ENCODE results near the gene SLC7A5. TPM values are rescaled to one million over a fixed set of nuclear protein-coding genes. Genes with fewer than 3 reads are reported as not detected.

The SLC7A5 gene
- polyA plus RNA-seq, 1 donor from 2014 or later = 3.9 TPM

DNA sequence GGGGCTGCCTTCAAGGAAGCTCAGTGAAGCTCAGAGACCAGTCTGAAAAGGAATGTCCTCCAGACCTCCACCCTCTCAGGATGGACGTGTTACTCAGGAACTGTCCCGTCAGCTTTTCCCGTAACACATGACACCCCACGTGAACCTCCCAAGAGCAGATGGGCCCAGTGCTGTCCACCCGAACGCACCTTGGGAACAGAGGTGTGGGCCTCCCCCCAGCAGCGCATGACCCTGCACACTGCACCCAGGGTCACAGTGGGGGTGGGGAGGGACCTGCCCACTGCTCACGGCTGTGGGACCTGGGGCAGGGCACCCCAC, 21.9 kb downstream of the SLC7A5 start:
- no peak overlapping the region for H3K27ac ChIP-seq (ENCODE audit: low read length)
- H3K36me3 ChIP-seq (ENCODE audit: insufficient read depth, low read length) = no peaks in the 10 kb centered on the region
- no peak overlapping the region for H3K9ac ChIP-seq (ENCODE audit: low read length)
- H4K20me1 ChIP-seq (ENCODE audit: insufficient read depth) = no peaks in the 10 kb centered on the region
- no peaks in the 10 kb centered on the region for H3K27me3 ChIP-seq (ENCODE audit: insufficient read depth, low read depth, low read length)
- no peaks in the 10 kb centered on the region for H3K9me3 ChIP-seq (ENCODE audit: low read length)
- no peak overlapping the region for H2AFZ ChIP-seq (ENCODE audit: low read depth, low read length)
- no peak overlapping the region for H3K4me2 ChIP-seq (ENCODE audit: low read length)
- H3K4me3 ChIP-seq (ENCODE audit: low read length) = no peak overlapping the region
- H3F3A ChIP-seq (ENCODE audit: insufficient read depth, low read length, poor library complexity, severe bottlenecking) = no peaks in the 10 kb centered on the region
- no peak for TF ChIP-seq POLR2AphosphoS5 (IDR thresholded peaks at IDR 0.05)
- H3K79me2 ChIP-seq (replicated peaks; ENCODE audit: insufficient read depth, low read length) = no peaks in the 10 kb centered on the region
- no peaks in the 10 kb centered on the region for H3K9me2 ChIP-seq (ENCODE audit: insufficient read depth, low read length)

DNA sequence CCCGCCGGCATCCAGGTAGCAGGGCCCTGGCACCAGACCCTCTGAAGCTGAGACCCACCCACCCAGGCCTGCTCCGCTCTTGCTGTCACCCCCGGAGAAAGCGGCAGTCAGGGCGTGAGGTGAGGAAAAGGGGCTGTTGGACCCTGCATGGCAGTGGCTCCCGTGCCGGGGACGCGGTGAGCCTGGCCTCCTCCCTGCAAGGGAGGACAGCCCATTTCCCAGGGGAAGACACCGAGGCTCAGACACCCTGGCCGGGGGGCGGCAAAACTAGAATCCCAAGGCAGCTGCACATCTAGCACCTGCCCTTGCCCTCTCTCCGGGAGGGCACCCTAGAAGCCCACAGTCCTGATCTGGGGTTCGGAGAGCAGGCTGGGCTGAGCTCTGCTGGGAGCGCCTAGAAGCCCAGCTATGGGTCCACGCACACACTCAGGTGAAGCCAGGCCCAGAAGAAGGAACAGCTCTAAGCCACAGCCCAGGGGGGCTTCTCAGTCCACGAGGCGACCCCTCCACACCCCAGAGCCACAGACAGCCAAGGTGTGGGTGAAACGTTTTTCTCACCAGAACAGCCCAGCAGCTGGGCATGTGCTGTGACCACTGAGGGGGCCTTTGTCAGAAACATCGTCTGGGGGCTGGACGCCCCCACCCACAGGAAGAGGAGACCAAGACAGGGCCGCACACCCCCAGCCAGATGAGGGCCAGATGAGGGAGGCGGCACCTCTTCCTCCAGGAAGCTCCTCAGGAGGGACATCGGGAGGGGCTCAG, 22.4 kb downstream of the SLC7A5 start:
- H3K9ac ChIP-seq (ENCODE audit: low read length) = no peak overlapping the region
- H3K9me3 ChIP-seq (ENCODE audit: low read length) = no peaks in the 10 kb centered on the region
- no peaks in the 10 kb centered on the region for H3K27me3 ChIP-seq (ENCODE audit: insufficient read depth, low read depth, low read length)
- H3K79me2 ChIP-seq (replicated peaks; ENCODE audit: insufficient read depth, low read length) = no peaks in the 10 kb centered on the region
- H3F3A ChIP-seq (ENCODE audit: insufficient read depth, low read length, poor library complexity, severe bottlenecking) = no peaks in the 10 kb centered on the region
- no peak overlapping the region for H3K27ac ChIP-seq (ENCODE audit: low read length)
- no peaks in the 10 kb centered on the region for H3K9me2 ChIP-seq (ENCODE audit: insufficient read depth, low read length)
- no peak overlapping the region for H2AFZ ChIP-seq (ENCODE audit: low read depth, low read length)
- TF ChIP-seq MXI1 (conservative IDR thresholded peaks at IDR 0.05; ENCODE audit: poor library complexity, severe bottlenecking) = no peak
- TF ChIP-seq POLR2AphosphoS5 (IDR thresholded peaks at IDR 0.05) = no peak
- no peak for TF ChIP-seq EP300 (conservative IDR thresholded peaks at IDR 0.05; ENCODE audit: poor library complexity, severe bottlenecking)
- TF ChIP-seq, protein P1, sequence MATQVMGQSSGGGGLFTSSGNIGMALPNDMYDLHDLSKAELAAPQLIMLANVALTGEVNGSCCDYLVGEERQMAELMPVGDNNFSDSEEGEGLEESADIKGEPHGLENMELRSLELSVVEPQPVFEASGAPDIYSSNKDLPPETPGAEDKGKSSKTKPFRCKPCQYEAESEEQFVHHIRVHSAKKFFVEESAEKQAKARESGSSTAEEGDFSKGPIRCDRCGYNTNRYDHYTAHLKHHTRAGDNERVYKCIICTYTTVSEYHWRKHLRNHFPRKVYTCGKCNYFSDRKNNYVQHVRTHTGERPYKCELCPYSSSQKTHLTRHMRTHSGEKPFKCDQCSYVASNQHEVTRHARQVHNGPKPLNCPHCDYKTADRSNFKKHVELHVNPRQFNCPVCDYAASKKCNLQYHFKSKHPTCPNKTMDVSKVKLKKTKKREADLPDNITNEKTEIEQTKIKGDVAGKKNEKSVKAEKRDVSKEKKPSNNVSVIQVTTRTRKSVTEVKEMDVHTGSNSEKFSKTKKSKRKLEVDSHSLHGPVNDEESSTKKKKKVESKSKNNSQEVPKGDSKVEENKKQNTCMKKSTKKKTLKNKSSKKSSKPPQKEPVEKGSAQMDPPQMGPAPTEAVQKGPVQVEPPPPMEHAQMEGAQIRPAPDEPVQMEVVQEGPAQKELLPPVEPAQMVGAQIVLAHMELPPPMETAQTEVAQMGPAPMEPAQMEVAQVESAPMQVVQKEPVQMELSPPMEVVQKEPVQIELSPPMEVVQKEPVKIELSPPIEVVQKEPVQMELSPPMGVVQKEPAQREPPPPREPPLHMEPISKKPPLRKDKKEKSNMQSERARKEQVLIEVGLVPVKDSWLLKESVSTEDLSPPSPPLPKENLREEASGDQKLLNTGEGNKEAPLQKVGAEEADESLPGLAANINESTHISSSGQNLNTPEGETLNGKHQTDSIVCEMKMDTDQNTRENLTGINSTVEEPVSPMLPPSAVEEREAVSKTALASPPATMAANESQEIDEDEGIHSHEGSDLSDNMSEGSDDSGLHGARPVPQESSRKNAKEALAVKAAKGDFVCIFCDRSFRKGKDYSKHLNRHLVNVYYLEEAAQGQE (IDR thresholded peaks at IDR 0.05; ENCODE audit: borderline replicate concordance) = no peak
- no peak for TF ChIP-seq SMC3 (conservative IDR thresholded peaks at IDR 0.05; ENCODE audit: poor library complexity)
- no peak for TF ChIP-seq RAD21 (conservative IDR thresholded peaks at IDR 0.05)
- no peak for TF ChIP-seq EZH2 (IDR thresholded peaks at IDR 0.05; ENCODE audit: borderline replicate concordance, insufficient read depth, low read length, poor library complexity, severe bottlenecking)
- no peak for TF ChIP-seq CTCF (IDR thresholded peaks at IDR 0.05; ENCODE audit: poor library complexity, severe bottlenecking)
- no peak for TF ChIP-seq TAF1 (IDR thresholded peaks at IDR 0.05; ENCODE audit: low read depth)
- H4K20me1 ChIP-seq (ENCODE audit: insufficient read depth) = no peaks in the 10 kb centered on the region
- H3K36me3 ChIP-seq (ENCODE audit: insufficient read depth, low read length) = no peaks in the 10 kb centered on the region
- no peak overlapping the region for H3K4me3 ChIP-seq (ENCODE audit: low read length)
- H3K4me2 ChIP-seq (ENCODE audit: low read length) = no peak overlapping the region

Measured in neural cell (in vitro differentiated cells).